NOMO-1 (cell line): ENCODE measurements around the gene BIRC3.
A peak's percentile ranks its signal among the peaks of the same experiment; 100 is the strongest.

Source experiments
- DNase-seq, 2 experiments: peaks; one replicate each; lab custom pipeline; 2025; ENCODE audit not compliant: unreplicated experiment in 2 of 2; lab: John Stamatoyannopoulos, UW

Gene BIRC3

DNA sequence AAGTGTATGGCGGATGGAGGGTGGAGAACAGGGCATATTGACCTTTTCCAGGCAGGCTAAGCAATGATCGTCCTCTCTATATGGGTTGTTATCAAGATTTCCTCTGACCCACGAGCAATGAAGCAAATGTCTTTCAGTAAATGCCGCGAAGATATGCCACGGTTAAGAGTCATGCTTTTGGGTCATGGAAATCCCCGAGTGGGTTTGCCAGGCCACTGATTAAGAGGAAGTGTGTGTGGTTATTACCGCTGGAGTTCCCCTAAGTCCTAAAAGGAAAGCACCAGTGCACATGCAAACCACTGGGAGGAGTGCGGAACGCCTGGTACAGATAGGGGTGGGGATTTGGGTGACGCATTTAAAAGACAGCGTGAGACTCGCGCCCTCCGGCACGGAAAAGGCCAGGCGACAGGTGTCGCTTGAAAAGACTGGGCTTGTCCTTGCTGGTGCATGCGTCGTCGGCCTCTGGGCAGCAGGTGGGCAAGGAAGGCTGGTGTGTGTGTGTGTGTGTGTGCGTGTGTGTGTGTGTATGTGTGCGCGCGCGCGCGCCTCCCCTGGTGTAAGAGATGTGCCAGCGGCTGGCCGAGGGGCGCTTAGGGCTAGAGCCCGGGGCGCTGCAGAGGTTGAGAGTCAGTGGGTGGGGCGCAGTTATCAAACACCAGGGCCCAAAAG, at the start of gene BIRC3:
Gene BIRC3, plus strand, starts transcription at position 386 of the 669 bp plus-strand sequence. CDS start 7,026 bp downstream, outside the sequence.
- peak; percentile 74 to 83 for DNase-seq

DNA sequence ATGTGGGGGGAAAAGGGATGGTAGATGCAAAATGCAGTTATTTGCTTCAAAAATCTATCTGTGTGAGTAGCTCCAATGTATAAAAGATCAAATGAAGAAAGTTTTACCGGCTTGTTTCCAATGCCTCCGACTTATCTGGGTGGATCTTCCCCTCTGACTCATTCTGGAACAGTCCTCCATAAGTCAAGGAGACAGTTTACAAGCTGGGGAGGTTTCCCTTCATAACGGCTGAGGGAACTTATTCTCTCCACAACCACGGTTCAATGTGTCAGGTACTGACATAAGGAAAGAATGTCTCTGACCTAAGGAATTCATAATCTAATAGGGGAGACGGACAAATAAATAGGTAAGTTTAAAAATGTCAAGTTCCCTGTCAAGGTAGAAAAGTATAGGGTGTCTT, 49.7 kb upstream of the BIRC3 start:
- no peak for DNase-seq

DNA sequence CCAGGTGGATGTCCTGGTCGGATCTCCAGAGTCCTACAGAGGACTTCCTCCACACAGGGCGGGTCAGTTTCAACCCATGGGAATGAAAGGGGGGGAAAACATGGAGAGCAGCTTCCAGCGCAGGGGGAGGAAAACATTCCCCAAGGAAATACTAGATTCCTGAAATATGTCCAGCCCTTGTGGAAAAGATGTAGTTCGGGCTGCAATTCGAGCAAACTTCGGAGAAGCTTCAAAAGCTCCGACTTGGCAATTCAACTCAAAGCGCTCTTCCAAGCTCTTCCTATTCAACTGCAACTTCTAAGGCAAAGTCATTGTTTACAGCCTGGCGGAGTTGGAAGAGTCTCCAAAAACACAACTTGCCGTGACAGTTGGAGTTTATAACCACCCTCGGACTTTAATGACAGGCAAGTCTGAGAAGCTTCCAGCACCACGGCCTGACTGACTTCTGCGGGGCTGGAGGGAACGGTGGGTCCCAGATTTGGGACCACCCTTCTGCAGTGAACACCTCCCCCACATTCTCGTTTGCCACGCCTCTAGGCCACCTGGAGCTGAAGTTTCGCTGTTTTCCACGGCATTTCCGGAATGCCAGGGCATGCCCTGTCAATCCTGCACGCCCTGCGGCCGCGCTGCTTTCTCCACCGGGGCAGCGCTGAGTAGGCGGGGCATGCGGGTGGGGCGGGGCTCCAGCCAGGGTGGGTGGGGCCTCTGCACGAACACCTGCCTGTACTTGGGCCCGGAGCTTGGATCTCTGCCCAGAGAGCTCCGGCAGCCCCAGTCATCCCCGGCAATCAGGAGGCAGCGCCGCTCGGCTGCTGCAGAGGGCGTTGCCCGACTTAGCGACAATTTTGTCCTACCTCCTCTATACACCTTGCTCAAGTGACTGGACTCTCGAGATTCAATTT, 49.0 kb upstream of the BIRC3 start:
- peak; percentile 71 to 74 for DNase-seq

DNA sequence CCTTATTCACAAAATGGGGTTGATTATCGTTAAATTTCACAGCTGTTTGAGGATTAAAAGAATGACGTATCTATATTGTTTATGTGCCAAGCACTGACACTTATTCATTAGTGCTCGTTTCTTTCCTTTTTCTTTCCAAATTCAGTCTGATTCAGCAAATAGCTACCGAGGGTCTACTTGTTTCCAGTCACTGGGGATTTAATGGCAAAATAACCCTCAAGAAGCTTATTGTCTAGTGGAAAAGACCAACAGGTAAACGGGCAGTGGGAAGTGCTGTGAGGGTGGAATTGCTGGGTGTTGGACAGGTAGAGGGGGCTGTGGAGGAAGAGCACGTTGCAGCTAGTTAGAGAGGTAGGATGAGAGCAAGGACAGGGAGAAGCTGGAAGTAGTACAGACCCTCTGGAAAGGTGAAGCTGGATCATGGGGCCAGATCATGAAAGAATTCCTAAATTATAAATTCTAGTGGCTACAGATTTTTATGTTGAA, 48.3 kb upstream of the BIRC3 start:
- no peak for DNase-seq

- DNase-seq = no peak
These were observed 47.4 kb upstream of the BIRC3 start for GRCh38 chr11:102269927-102270326.

- no peak for DNase-seq
These were observed 45.0 kb upstream of the BIRC3 start for GRCh38 chr11:102272047-102272824.

- DNase-seq = no peak
These were observed 42.7 kb upstream of the BIRC3 start for GRCh38 chr11:102274628-102275027.

- no peak for DNase-seq
These were observed 40.9 kb upstream of the BIRC3 start for GRCh38 chr11:102276362-102276761.

DNA sequence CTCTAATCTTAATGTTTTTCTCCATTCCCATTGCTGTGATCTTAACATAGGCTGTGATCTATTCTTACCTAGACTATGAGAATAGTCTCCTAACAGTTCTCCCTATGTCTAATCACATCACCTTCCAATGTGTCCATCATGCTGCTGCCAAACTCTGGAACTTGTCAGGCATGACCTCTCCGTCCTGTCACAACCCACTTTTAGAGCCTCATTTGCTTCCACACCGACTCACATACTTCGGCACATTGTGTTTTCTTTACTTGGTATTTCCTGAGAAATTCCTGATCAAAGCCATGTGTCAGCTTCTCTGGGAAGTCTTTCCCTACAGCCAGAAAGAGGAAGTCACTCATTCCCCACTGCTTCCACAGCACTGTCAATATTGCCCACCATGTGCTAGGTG, 40.5 kb upstream of the BIRC3 start:
- no peak for DNase-seq

GRCh38 chr11:102279641-102280170, 37.6 kb upstream of the BIRC3 start:
- DNase-seq = no peak

DNA sequence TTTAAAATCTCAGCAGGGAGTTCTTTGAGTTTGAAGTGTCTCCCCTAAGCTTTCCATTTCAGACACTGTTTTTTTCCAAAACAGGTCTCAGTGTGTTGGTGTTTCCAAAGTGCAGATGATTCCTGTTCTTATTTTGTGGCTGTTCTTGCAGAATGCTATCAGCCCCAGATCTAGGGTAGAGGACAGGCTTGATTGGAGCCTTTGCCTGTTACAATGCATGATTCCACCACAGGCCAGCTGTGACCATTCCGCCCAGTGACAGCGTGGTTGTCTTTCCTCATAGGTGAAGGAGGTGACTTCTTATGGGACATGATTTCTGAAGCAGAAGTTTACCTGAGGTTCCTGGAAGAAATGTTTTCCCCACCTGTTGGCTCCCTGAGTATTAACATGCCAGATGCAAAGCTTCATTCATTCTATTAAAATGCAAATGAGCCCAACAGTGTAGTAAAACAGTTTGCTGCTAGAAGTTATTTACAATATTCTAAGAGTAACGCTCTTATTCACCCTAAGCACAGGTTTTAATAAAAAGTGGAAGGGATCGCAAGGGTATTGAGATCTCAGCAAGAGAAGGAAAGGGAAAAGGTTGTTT, 36.9 kb upstream of the BIRC3 start:
- no peak for DNase-seq

- peak; percentile 54 to 81 for DNase-seq
These were observed 34.2 kb upstream of the BIRC3 start for GRCh38 chr11:102283116-102283485.

- no peak for DNase-seq
These were observed 33.3 kb upstream of the BIRC3 start for GRCh38 chr11:102284008-102284407.

DNA sequence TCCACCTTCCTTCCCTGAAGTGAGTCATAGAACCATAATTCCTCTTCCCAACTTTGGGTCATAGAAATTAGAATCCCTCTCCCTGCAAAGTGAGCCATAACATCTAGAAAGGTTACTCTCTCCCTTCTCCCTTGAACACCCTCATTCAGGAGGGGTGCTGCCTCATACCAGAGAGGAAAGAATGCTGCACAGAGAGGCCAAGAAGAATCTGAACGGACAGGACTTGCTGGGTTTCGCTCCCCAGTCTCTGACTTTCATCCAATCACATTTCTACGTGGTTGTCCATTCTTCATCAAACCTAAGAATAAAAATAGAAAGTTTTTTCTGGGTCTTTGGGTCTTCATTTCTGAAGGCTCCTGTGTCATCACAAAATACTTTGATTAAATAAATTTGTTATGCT, 31.0 kb upstream of the BIRC3 start:
- DNase-seq = no peak

DNA sequence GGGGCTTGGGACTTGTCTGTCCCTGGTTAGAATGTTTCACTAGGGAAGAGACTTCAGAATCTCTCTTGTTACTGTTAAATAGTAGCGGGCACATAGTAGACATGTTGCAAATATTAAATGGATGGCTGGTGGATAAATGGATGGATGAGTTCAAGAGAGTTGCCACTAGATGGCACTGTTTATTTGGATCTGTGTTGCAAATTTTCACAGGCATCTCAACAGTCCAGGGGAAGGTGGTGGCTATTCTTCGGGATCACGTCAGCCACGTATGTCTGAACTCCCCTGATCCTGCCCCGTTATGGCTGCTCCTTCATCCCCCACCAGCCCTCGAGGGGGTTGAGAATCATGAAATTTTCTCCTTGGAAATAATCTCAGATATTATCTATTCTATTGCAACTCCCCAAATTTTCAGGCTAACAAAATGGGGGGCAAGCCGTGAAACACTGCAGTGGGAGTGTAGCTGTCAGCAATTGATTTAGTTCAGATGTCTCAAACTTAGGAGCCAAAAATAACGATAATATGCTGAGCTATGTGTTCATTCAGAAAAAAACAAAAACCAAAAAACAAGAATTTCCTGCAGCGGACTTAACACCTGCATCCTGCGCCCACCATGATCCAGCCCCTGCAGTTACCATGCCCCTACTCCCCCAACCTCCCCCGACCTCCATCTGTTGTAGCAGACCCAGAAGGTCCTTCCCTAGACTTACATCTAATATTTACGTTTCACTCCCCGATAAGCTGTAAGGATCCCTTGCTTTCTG, 29.1 kb upstream of the BIRC3 start:
- peak; percentile 60 to 82 for DNase-seq

DNA sequence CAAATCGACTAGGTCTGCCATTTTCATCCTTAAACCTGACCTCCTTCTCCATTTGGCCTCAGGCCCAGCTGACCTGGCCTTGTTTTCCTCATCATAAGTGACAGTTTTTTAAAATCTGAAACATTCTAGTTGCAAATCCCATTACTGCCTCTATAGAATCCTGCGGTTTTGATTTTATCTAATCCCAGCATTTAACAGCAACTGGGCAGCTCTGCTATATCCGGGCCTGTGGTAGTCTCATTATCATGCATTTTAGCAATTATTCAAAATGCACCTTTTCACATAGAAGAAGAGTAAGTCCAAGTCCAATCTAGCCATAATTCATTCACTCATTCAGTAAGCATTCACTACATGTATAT, 28.6 kb upstream of the BIRC3 start:
- no peak for DNase-seq

DNA sequence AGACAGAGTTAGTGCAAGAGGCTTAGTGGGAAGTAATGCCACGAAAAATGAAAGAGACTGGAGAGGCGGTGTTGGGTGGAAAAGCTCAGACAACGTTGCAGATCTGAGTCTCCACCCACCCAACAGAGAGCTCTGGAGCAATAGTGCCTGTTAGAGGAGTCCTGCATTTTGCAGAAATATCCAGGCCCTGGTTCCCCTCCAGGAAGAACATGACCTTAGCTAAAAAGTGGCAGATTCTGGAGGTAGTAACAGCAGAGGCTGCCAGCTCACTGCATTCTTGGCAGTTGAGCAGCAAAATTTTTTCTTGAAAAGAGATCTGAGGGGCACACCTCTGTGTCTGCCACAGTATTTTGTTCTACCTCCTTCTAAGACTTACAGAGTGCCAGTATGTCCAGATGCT, 27.7 kb upstream of the BIRC3 start:
- no peak for DNase-seq

GRCh38 chr11:102291831-102292230, 25.5 kb upstream of the BIRC3 start:
- no peak for DNase-seq

GRCh38 chr11:102292933-102293332, 24.4 kb upstream of the BIRC3 start:
- DNase-seq = no peak
